ENCODE results near the gene RABGAP1L.

DNA sequence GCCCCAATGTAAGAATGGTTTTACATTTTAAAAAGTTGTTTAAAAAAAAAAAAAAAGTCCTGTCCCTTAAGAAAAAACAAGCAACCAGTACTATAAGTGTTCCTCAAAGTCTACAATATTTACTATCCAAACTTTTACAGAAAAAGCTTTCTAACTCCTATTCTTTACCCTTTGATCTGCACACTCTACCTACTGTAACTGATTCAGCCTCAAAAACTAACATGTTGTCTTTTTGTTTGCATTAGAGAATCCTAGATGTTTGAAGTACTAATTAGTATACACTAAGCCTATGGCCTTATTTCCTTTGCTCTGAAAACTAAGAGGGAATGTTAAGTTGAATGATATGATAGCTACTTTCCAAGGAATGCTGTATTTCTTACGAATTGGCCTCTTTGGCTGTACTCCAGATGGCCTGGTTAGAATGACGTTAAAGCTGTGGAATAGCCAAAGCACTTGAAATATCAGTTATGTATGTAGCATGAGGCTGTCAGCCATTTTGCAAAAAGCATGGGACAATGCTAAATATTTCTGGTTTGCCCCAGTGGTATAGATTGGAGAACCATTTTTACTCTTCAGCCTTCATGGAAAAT, 523.2 kb downstream of the RABGAP1L start:
- TF ChIP-seq, protein P1, sequence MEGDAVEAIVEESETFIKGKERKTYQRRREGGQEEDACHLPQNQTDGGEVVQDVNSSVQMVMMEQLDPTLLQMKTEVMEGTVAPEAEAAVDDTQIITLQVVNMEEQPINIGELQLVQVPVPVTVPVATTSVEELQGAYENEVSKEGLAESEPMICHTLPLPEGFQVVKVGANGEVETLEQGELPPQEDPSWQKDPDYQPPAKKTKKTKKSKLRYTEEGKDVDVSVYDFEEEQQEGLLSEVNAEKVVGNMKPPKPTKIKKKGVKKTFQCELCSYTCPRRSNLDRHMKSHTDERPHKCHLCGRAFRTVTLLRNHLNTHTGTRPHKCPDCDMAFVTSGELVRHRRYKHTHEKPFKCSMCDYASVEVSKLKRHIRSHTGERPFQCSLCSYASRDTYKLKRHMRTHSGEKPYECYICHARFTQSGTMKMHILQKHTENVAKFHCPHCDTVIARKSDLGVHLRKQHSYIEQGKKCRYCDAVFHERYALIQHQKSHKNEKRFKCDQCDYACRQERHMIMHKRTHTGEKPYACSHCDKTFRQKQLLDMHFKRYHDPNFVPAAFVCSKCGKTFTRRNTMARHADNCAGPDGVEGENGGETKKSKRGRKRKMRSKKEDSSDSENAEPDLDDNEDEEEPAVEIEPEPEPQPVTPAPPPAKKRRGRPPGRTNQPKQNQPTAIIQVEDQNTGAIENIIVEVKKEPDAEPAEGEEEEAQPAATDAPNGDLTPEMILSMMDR (optimal IDR thresholded peaks at IDR 0.05 in 1 of 3, IDR thresholded peaks at IDR 0.05 in 1 of 3, conservative IDR thresholded peaks at IDR 0.05 in 1 of 3; ENCODE audit: extremely low read depth in 1 of 3, insufficient read depth in 2 of 3, low read length in 3 of 3) = no peak
- TF ChIP-seq EZH2 (IDR thresholded peaks at IDR 0.05; ENCODE audit: low read length) = no peak

Measured in keratinocyte (primary cell).